ENCODE measurements around the gene KLK6.

- no peak for TF ChIP-seq CTCF (IDR thresholded peaks at IDR 0.05)
- TF ChIP-seq POLR2A (IDR thresholded peaks at IDR 0.05), result no peak
Measured at GRCh38 chr19:50998061-50998460, 28.7 kb upstream of the KLK6 start.
